GM12878 (cell line): ENCODE measurements around the gene YAF2. TPM values are rescaled to one million over a fixed set of nuclear protein-coding genes. Genes with fewer than 3 reads are reported as not detected.

Experiments
- ATAC-seq: fragments of 200-7000 bp; cut with Tn5 transposase; 3 replicates; pipeline ENCODE4 v1.9.1; 2020; ENCODE audit warnings: mild to moderate bottlenecking, moderate library complexity
- BruUV-seq: library from RNA; stranded (reverse); fragments of 400-500 nt; replicated peaks from 2 replicates; lab custom pipeline; 2021; lab: Mats Ljungman, UMichigan
- CTCF ChIA-PET: fragments of 300-600 bp; sonication (Branson Sonifier 250); formaldehyde crosslinking; extraction: SDS; loops from one replicate; lab custom pipeline; 2021; ENCODE audit warnings: inconsistent platforms; lab: Yijun Ruan, JAX
- POLR2A ChIA-PET: fragments of 350-600 bp; formaldehyde crosslinking; extraction: SDS; loops from one replicate; lab custom pipeline; 2021; ENCODE audit warnings: inconsistent platforms; lab: Charles Lee
- RAD21 ChIA-PET: fragments of 300-600 bp; sonication (Branson Sonifier 250); formaldehyde crosslinking; loops from one replicate; lab custom pipeline; 2023; ENCODE audit warnings: antibody characterized with exemption; ENCODE audit not compliant: unreplicated experiment; lab: Charles Lee
- SMC1A ChIA-PET: fragments of 300-600 bp; sonication (Branson Sonifier 250); formaldehyde crosslinking; loops from one replicate; lab custom pipeline; 2023; ENCODE audit not compliant: unreplicated experiment, uncharacterized antibody; lab: Charles Lee
- DNase-seq: peaks from one replicate; pipeline ENCODE4 v3.0.0-alpha.2; 2011; ENCODE audit warnings: low read depth, low spot score
- FAIRE-seq: peaks from 3 replicates; lab custom pipeline; 2011; peaks lifted over from hg19 to GRCh38; lab: Jason Lieb, UNC
- H2AFZ ChIP-seq: 2 replicates; pipeline ENCODE4 v1.6.0; 2011; ENCODE audit warnings: low read depth, low read length, control low read depth; ENCODE audit not compliant: control insufficient read depth
- H3K27ac ChIP-seq: 2 replicates; pipeline ENCODE4 v1.5.1; 2011; ENCODE audit warnings: control low read depth; ENCODE audit not compliant: control insufficient read depth, insufficient read depth
- H3K27me3 ChIP-seq, 2 experiments: replicated peaks in 1 of 2; 2 replicates each; pipeline versions ENCODE4 v1.6.0 to v1.6.1; 2011; ENCODE audit warnings: low read length in 1 of 2; ENCODE audit not compliant: control insufficient read depth in 2 of 2, insufficient read depth in 2 of 2
- H3K36me3 ChIP-seq, 2 experiments: 2 replicates each; pipeline ENCODE4 v1.5.1; 2011; ENCODE audit warnings: low read length in 1 of 2; ENCODE audit not compliant: control insufficient read depth in 2 of 2, insufficient read depth in 2 of 2
- H3K4me1 ChIP-seq: 2 replicates; pipeline ENCODE4 v1.6.1; 2011; ENCODE audit warnings: mild to moderate bottlenecking, low read length, moderate library complexity, mixed read lengths; ENCODE audit not compliant: control insufficient read depth, insufficient read depth
- H3K4me2 ChIP-seq: 2 replicates; pipeline ENCODE4 v1.6.0; 2011; ENCODE audit warnings: control low read depth; ENCODE audit not compliant: control insufficient read depth, insufficient read depth
- H3K4me3 ChIP-seq: fragments of 200-600 bp; sonication (generic); 2 replicates; pipeline ENCODE4 v1.5.1; 2016
- H3K79me2 ChIP-seq: 2 replicates; pipeline ENCODE4 v1.6.0; 2011; ENCODE audit warnings: low read length; ENCODE audit not compliant: control insufficient read depth, insufficient read depth
- H3K9ac ChIP-seq: 2 replicates; pipeline ENCODE4 v1.8.0; 2011; ENCODE audit warnings: low read length, control low read depth, mixed read lengths; ENCODE audit not compliant: control insufficient read depth, insufficient read depth
- H3K9me3 ChIP-seq: replicated peaks from 3 replicates; pipeline ENCODE4 v1.5.1; 2011; ENCODE audit warnings: mild to moderate bottlenecking, low read length; ENCODE audit not compliant: control insufficient read depth, insufficient read depth
- H4K20me1 ChIP-seq: 2 replicates; pipeline ENCODE4 v1.6.0; 2011; ENCODE audit not compliant: control insufficient read depth, insufficient read depth
- ASH2L ChIP-seq: fragments of 300-600, 200-600 bp; sonication (generic); IDR thresholded peaks from 2 replicates; pipeline ENCODE4 v1.6.1; 2017; ENCODE audit warnings: low read depth, mild to moderate bottlenecking, borderline replicate concordance
- CBFB ChIP-seq: IDR thresholded peaks from 2 replicates; pipeline ENCODE4 v1.6.1; 2016; ENCODE audit warnings: antibody characterized with exemption, low read depth
- EED ChIP-seq: sonication (generic); IDR thresholded peaks from 2 replicates; pipeline ENCODE4 v1.6.1; 2016; ENCODE audit warnings: antibody characterized with exemption, low read depth
- NR2C2 ChIP-seq: IDR thresholded peaks from 2 replicates; pipeline ENCODE4 v1.6.1; 2011; ENCODE audit warnings: borderline replicate concordance, low read depth; ENCODE audit not compliant: control insufficient read depth, insufficient read length
- NRF1 ChIP-seq: conservative IDR thresholded peaks from 2 replicates; pipeline ENCODE4 v1.6.1; 2011; ENCODE audit warnings: mild to moderate bottlenecking, low read depth, low read length, improper control_type of control experiment
- POLR2AphosphoS5 ChIP-seq: IDR thresholded peaks from 2 replicates; pipeline ENCODE4 v1.6.1; 2011; ENCODE audit warnings: mild to moderate bottlenecking, low read length, inconsistent platforms
- RCOR1 ChIP-seq: conservative IDR thresholded peaks from 2 replicates; pipeline ENCODE4 v1.6.1; 2012; ENCODE audit warnings: low read depth, low read length, improper control_type of control experiment
- RUNX3 ChIP-seq: IDR thresholded peaks from 2 replicates; pipeline ENCODE4 v1.6.1; 2012; ENCODE audit warnings: low read length, inconsistent platforms
- SREBF2 ChIP-seq: IDR thresholded peaks from 2 replicates; pipeline ENCODE4 v1.6.1; 2012; ENCODE audit warnings: mild to moderate bottlenecking, low read length
- SUPT20H ChIP-seq: IDR thresholded peaks from 2 replicates; pipeline ENCODE4 v1.6.1; 2011; ENCODE audit warnings: low read depth, mild to moderate bottlenecking, low read length, moderate library complexity, borderline replicate concordance; ENCODE audit not compliant: control insufficient read depth
- WRNIP1 ChIP-seq: IDR thresholded peaks from 2 replicates; pipeline ENCODE4 v1.6.1; 2011; ENCODE audit warnings: low read depth, low read length, improper control_type of control experiment, borderline replicate concordance
- ZBTB4 ChIP-seq: fragments of 450-650 bp; formaldehyde crosslinking; IDR thresholded peaks from 2 replicates; pipeline ENCODE4 v1.4.0; 2022; ENCODE audit warnings: mild to moderate bottlenecking, moderate library complexity
- ZNF384 ChIP-seq: IDR thresholded peaks from 2 replicates; pipeline ENCODE4 v1.6.1; 2012; ENCODE audit warnings: low read depth, mild to moderate bottlenecking, low read length, improper control_type of control experiment, borderline replicate concordance
- WGBS: methylation state at CpG from one replicate; pipeline ENCODE4 v1.1.6; 2016; ENCODE audit warnings: low lambda C conversion rate; ENCODE audit not compliant: insufficient replicate concordance, insufficient coverage; ENCODE audit errors: missing lambda C conversion rate; 5-methylcytosine and 5-hydroxymethylcytosine counted together
- in situ Hi-C: fragments of 300-500 bp; cut with MboI; formaldehyde crosslinking; loops from 9 replicates; pipeline ENCODE4 v1.14.3; 2018; ENCODE audit warnings: mixed read lengths
- intact Hi-C: fragments of 100-400 bp; cut with micrococcal nuclease; formaldehyde crosslinking; loops from one replicate; pipeline ENCODE4 v1.14.2; 2022; ENCODE audit not compliant: unreplicated experiment
- polyA plus RNA-seq, 11 experiments: library from polyadenylated mRNA; depleted of rRNA in 4 of 11; unstranded in 6 of 11; stranded (reverse) in 5 of 11; fragments of >200 nt; fragmentation: Nextera tagmentation in 4 of 11; fragmentation: Illumina TruSeq in 1 of 11; extraction: Ambion mirVana in 4 of 11; extraction: Trizol in 1 of 11; gene quantifications; 1 replicate in 1 of 11; 2 replicates in 10 of 11; pipeline versions ENCODE4 v1.2.1 to v1.2.3, GENCODE V29; 2011 to 2016; ENCODE audit warnings: inconsistent platforms in 2 of 11, missing spikeins in 2 of 11, low read depth in 1 of 11
- total RNA-seq, 4 experiments: library from RNA; depleted of rRNA in 3 of 4; stranded (reverse); fragments of >200 nt in 3 of 4; fragmentation: Illumina TruSeq in 1 of 4; extraction: Trizol in 1 of 4; gene quantifications; 2 replicates each; pipeline versions ENCODE4 v1.2.1 to v1.2.3, GENCODE V29; 2013 to 2021
- TF ChIP-seq, protein P1 (sequence below): fragments of 450-650 bp; IDR thresholded peaks from 2 replicates; pipeline ENCODE4 v1.6.1; 2018; ENCODE audit warnings: mild to moderate bottlenecking, low read depth, moderate library complexity; ENCODE audit not compliant: partially characterized antibody
- TF ChIP-seq, protein P2 (sequence below): fragments of 450-650 bp; IDR thresholded peaks from 2 replicates; pipeline ENCODE4 v1.6.1; 2017; ENCODE audit warnings: borderline replicate concordance

Gene YAF2
- total and polyA plus RNA-seq, 10 of the 15 experiments (the other 5 are each of a cell fraction or from before 2014, with no cell fraction given): 18.8 to 36.6 (median 23.0) TPM

DNA sequence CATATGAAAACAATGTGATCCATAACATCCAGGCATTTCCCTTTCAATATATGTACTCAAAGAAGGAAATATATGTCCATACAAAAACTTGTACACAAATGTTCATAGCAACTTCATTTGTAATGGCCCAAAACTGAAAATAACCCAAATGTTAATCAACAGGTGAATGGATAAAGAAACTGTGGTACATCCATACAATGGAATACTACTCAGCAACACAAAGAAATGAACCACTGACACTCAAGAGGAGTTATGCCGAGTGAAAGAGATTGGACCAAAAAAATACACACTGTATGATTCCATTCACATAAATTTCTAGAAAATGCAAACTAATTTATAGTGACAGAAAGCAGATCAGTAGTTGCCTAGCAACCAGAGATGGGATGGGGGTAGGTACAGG, 63.1 kb downstream of the YAF2 start:
- H3K79me2 ChIP-seq: no peaks in the 10 kb centered on the region
- no peak for FAIRE-seq

More for the DNA sequence above, 63.1 kb downstream of the YAF2 start:
- DNase-seq (no peak), ATAC-seq (no peak)
- no peak overlapping the region for H2AFZ ChIP-seq
- POLR2A ChIA-PET: no interaction called here
- H3K4me1 ChIP-seq: no peaks in the 10 kb centered on the region
- no peak overlapping the region for H3K9ac ChIP-seq
- no peak overlapping the region for H3K4me2 ChIP-seq
- no peak overlapping the region for H3K27ac ChIP-seq
- H3K4me3 ChIP-seq: no peak overlapping the region
- SMC1A ChIA-PET: no interaction called here
- BruUV-seq: no TSS peak
- TF ChIP-seq NRF1 (no peak), RUNX3 (no peak), ZNF384 (no peak), ZBTB4 (CRISPR knock-in tag) (no peak), SUPT20H (no peak), RCOR1 (no peak), POLR2AphosphoS5 (no peak), SREBF2 (no peak), CBFB (no peak), ASH2L (no peak), NR2C2 (no peak), WRNIP1 (no peak), EED (no peak)
- TF ChIP-seq, protein P1, sequence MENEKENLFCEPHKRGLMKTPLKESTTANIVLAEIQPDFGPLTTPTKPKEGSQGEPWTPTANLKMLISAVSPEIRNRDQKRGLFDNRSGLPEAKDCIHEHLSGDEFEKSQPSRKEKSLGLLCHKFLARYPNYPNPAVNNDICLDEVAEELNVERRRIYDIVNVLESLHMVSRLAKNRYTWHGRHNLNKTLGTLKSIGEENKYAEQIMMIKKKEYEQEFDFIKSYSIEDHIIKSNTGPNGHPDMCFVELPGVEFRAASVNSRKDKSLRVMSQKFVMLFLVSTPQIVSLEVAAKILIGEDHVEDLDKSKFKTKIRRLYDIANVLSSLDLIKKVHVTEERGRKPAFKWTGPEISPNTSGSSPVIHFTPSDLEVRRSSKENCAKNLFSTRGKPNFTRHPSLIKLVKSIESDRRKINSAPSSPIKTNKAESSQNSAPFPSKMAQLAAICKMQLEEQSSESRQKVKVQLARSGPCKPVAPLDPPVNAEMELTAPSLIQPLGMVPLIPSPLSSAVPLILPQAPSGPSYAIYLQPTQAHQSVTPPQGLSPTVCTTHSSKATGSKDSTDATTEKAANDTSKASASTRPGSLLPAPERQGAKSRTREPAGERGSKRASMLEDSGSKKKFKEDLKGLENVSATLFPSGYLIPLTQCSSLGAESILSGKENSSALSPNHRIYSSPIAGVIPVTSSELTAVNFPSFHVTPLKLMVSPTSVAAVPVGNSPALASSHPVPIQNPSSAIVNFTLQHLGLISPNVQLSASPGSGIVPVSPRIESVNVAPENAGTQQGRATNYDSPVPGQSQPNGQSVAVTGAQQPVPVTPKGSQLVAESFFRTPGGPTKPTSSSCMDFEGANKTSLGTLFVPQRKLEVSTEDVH: no peak
- TF ChIP-seq, protein P2, sequence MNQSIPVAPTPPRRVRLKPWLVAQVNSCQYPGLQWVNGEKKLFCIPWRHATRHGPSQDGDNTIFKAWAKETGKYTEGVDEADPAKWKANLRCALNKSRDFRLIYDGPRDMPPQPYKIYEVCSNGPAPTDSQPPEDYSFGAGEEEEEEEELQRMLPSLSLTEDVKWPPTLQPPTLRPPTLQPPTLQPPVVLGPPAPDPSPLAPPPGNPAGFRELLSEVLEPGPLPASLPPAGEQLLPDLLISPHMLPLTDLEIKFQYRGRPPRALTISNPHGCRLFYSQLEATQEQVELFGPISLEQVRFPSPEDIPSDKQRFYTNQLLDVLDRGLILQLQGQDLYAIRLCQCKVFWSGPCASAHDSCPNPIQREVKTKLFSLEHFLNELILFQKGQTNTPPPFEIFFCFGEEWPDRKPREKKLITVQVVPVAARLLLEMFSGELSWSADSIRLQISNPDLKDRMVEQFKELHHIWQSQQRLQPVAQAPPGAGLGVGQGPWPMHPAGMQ: no peak
- RAD21 ChIA-PET: no interaction called here
- intact Hi-C loops: no loop called here
- in situ Hi-C loops: no loop called here
- no peaks in the 10 kb centered on the region for H4K20me1 ChIP-seq
- 96% methylated on average over 1 of the region's 1 CpG for WGBS
- H3K27me3 ChIP-seq: no peaks in the 10 kb centered on the region
- CTCF ChIA-PET: no interaction called here
- H3K9me3 ChIP-seq: no peaks in the 10 kb centered on the region; the same call in 1 of the 3 replicates
- peaks cover 0 to 14% of the 10 kb centered on the region in 2 experiments; a peak in 3 of 4 replicates for H3K36me3 ChIP-seq
